Activated T-helper 17 cell treated with anti-CD3 and anti-CD28 coated beads, Interleukin-2, amount 50 U/mL, for 72 hours (primary cell): ENCODE measurements around the gene PM20D1. TPM values are rescaled to one million over a fixed set of nuclear protein-coding genes. Genes with fewer than 3 reads are reported as not detected.
"Not testable (repeated sequence)": the region's sequence is repeated elsewhere in the genome, so short reads cannot be mapped to it uniquely, and the experiment has no call there.

Experiments
- ATAC-seq: fragments of 150-1000 bp; cut with Tn5 transposase; replicated peaks from 2 replicates; pipeline ENCODE4 v1.10.0; 2021; ENCODE audit warnings: mild to moderate bottlenecking, moderate library complexity
- H3K27ac Mint-ChIP-seq: one replicate; pipeline ENCODE4 v1.8.0; 2022; ENCODE audit warnings: mixed read lengths
- H3K27me3 Mint-ChIP-seq: one replicate; pipeline ENCODE4 v1.8.0; 2022; ENCODE audit warnings: mixed read lengths
- H3K36me3 Mint-ChIP-seq: one replicate; pipeline ENCODE4 v1.8.0; 2022; ENCODE audit warnings: low read depth, mild to moderate bottlenecking, mixed read lengths
- H3K4me1 Mint-ChIP-seq: one replicate; pipeline ENCODE4 v1.8.0; 2022; ENCODE audit warnings: mixed read lengths
- H3K4me3 Mint-ChIP-seq: one replicate; pipeline ENCODE4 v1.8.0; 2022; ENCODE audit warnings: mild to moderate bottlenecking, mixed read lengths
- H3K9me3 Mint-ChIP-seq: one replicate; pipeline ENCODE4 v1.8.0; 2022; ENCODE audit warnings: mixed read lengths
- total RNA-seq, 2 donors: library from RNA; stranded (reverse); gene quantifications; one replicate each; pipeline ENCODE4 v1.2.3, GENCODE V29; 2022

PM20D1 gene
- total RNA-seq: under 1 TPM; 0.32 TPM

DNA sequence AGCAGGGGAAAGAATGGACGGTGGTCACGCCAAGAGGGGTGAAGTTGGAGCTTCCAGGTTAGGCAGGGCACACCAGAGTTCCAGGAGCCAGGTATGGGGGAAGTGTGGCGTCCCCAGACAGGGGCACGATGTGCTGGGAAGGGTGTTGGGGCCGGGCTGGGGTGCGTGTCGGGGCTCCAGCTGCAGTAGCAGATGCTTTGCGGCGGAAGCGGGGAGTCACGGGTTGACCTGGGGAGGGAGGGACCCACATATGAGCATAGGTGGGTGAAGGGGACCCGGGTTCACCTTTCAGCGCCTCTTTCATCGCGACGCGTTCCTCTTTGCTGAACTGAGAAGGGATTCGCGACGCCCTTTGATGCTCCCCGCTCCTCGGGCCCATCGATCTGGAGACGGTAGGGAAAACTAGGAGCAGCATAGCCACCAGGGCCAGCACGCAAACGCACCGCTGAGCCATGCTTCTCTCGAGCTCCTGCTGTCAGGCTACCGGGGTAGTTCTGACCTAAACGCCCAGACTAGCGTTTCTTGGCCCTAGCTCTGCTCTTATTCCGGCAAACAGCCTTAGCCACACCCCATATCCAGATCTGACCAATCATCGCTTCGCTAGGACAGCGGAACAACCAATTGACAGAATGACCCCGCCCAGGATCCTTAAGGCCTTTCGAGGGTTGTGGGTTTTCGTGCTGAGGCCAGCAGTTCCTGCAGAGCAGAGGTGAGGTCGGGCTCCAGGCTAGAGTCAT, at the start of gene PM20D1:
PM20D1 (minus strand) TSS at position 514 of the 737 bp plus-strand sequence; CDS start at position 454, 60 bp downstream.
- H3K4me3 Mint-ChIP-seq: peak within 1 kb of the TSS; percentile 80

DNA sequence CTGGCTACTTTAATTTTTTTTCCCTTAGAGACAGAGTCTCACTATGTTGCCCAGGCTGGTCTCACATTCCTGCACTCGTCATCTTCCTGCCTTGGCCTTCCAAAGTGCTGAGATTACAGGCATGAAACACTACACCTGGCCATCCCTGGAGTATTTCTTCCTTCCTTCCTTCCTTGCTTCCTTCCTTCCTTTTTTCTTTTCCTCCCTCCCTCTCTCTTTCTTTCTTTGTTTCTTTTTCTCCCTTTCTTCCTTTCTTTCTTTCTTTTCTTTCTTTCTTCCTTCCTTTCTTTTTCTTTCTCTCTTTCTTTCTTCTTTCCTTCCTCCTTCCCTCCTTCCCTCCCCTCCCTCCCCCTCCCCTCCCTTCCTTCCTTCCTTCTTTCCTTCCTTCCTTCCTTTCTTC, 46.4 kb upstream of the PM20D1 start:
- no peaks in the 10 kb centered on the region for H3K4me1 Mint-ChIP-seq
- no peak for ATAC-seq
- H3K27me3 Mint-ChIP-seq: peaks cover 8% of the 10 kb centered on the region
- H3K9me3 Mint-ChIP-seq: peaks cover 15% of the 10 kb centered on the region
- no peak overlapping the region for H3K4me3 Mint-ChIP-seq
- H3K36me3 Mint-ChIP-seq: peaks cover 6% of the 10 kb centered on the region
- H3K27ac Mint-ChIP-seq: no peak overlapping the region

More for the DNA sequence above, at the start of gene PM20D1:
- Mint-ChIP-seq H3K27me3 (no peaks in the 10 kb centered on the region), H3K4me1 (peaks cover 5% of the 10 kb centered on the region), H3K27ac (peak within 1 kb of the TSS; percentile 72), H3K9me3 (no peaks in the 10 kb centered on the region), H3K36me3 (no peaks in the 10 kb centered on the region)
- peak; percentile 99 for ATAC-seq

DNA sequence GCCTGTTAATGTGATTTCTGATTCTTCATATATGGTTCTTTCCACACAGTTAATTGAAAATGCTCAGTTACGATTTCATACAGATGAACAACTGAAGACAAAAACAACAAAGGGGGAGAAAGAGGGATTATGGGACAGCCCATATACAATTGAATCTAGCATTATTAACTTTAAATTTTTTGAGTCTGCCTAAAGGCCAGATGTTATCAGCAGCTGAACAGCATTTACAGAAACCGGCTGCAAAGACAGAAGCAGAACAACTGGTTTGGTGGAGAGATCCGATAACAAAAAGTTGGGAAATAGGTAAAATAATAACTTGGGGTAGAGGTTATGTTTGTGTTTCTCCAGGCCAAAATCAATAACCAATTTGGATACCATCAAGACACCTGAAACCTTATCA, 44.2 kb upstream of the PM20D1 start:
- H3K9me3 Mint-ChIP-seq: peaks cover 18% of the 10 kb centered on the region
- not testable (repeated sequence) for ATAC-seq, H3K4me3 Mint-ChIP-seq, H3K27me3 Mint-ChIP-seq, H3K4me1 Mint-ChIP-seq, H3K36me3 Mint-ChIP-seq, H3K27ac Mint-ChIP-seq

DNA sequence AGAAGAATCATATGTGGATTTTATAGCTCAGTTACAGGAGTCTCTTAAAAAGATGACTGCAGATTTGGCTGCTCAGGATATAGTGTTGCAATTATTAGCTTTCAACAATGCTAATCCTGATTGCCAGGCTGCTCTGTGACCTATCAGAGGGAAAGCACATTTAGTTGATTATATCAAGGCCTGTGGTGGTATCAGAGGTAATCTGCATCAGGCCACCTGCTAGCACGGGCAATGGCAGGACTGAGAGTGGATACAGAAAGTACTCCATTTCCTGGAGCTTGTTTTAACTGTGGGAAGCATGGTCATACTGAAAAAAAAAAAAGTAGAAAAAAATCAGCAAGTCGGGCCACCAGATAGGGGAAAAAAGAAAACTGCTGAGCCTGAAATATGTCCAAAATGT, 42.2 kb upstream of the PM20D1 start:
- not testable (repeated sequence) for H3K27me3 Mint-ChIP-seq, ATAC-seq, H3K4me3 Mint-ChIP-seq, H3K4me1 Mint-ChIP-seq, H3K36me3 Mint-ChIP-seq, H3K27ac Mint-ChIP-seq
- peaks cover 22% of the 10 kb centered on the region for H3K9me3 Mint-ChIP-seq

GRCh38 chr1:205891481-205891880, 41.5 kb upstream of the PM20D1 start:
- not testable (repeated sequence) for ATAC-seq, H3K36me3 Mint-ChIP-seq, H3K27me3 Mint-ChIP-seq, H3K4me3 Mint-ChIP-seq, H3K4me1 Mint-ChIP-seq, H3K27ac Mint-ChIP-seq
- peaks cover 22% of the 10 kb centered on the region for H3K9me3 Mint-ChIP-seq

GRCh38 chr1:205890631-205891030, 40.7 kb upstream of the PM20D1 start:
- peaks cover 18% of the 10 kb centered on the region for H3K9me3 Mint-ChIP-seq
- H3K36me3 Mint-ChIP-seq, H3K4me1 Mint-ChIP-seq, H3K27me3 Mint-ChIP-seq, H3K27ac Mint-ChIP-seq, ATAC-seq, H3K4me3 Mint-ChIP-seq: not testable (repeated sequence)

- H3K9me3 Mint-ChIP-seq: peaks cover 14% of the 10 kb centered on the region
- not testable (repeated sequence) for H3K4me1 Mint-ChIP-seq, H3K27ac Mint-ChIP-seq, H3K36me3 Mint-ChIP-seq, ATAC-seq, H3K4me3 Mint-ChIP-seq, H3K27me3 Mint-ChIP-seq
These were observed 39.8 kb upstream of the PM20D1 start for GRCh38 chr1:205889706-205890105.

DNA sequence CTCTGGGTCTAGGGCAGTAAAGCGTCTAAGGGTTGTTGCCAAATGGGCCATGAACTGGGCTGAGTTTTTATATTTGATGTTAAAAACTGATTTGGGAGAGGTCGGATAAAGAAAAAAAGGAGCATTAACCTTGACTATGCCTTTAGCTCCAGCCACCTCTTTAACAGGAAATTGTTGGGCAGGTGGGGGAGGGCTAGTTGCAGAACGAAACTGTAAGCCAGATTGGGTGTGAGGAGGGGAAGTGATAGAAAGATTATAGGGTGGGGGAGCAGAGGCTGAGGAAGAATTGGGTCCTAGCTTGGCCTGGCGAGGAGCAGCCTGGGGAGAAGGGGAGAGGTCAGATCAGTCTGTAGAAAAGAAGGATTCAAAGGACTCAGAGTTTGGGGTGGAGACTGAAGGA, 39.1 kb upstream of the PM20D1 start:
- not testable (repeated sequence) for H3K36me3 Mint-ChIP-seq, H3K27ac Mint-ChIP-seq, H3K27me3 Mint-ChIP-seq, ATAC-seq, H3K9me3 Mint-ChIP-seq, H3K4me1 Mint-ChIP-seq, H3K4me3 Mint-ChIP-seq

- no peaks in the 10 kb centered on the region for H3K36me3 Mint-ChIP-seq
- peaks cover 7% of the 10 kb centered on the region for H3K9me3 Mint-ChIP-seq
- no peak overlapping the region for H3K27ac Mint-ChIP-seq
- no peaks in the 10 kb centered on the region for H3K4me1 Mint-ChIP-seq
- H3K4me3 Mint-ChIP-seq: no peak overlapping the region
- no peak for ATAC-seq
- H3K27me3 Mint-ChIP-seq: no peaks in the 10 kb centered on the region
These were observed 33.9 kb upstream of the PM20D1 start for GRCh38 chr1:205883792-205884191.

- Mint-ChIP-seq H3K27me3 (no peaks in the 10 kb centered on the region), H3K4me1 (no peaks in the 10 kb centered on the region), H3K36me3 (no peaks in the 10 kb centered on the region), H3K9me3 (peaks cover 15% of the 10 kb centered on the region), H3K4me3 (no peak overlapping the region), H3K27ac (no peak overlapping the region)
- ATAC-seq: no peak
These were observed 31.0 kb upstream of the PM20D1 start for GRCh38 chr1:205880923-205881322.

DNA sequence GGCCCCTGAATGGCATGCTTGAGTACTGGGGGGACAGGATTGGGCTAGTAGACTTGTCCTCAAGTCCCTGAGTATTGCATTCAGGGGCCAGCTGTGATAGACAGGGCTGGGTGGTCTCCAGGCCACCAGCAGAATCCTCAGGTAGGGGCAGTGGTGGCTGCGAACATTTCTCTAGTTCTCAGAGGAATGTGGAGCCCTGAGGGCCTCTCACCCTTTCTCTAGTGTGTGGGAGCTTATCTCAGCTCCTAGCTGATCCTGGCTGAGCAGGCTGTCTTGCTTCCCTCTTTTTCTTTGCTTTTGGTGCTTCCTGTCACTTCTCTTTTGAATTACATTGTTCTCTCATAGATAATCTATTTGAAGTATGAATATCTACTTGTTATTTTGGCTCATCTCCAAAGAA, 30.0 kb upstream of the PM20D1 start:
- Mint-ChIP-seq H3K9me3 (peaks cover 15% of the 10 kb centered on the region), H3K4me1 (no peaks in the 10 kb centered on the region), H3K27ac (no peak overlapping the region), H3K4me3 (no peak overlapping the region), H3K36me3 (no peaks in the 10 kb centered on the region), H3K27me3 (no peaks in the 10 kb centered on the region)
- ATAC-seq: no peak

DNA sequence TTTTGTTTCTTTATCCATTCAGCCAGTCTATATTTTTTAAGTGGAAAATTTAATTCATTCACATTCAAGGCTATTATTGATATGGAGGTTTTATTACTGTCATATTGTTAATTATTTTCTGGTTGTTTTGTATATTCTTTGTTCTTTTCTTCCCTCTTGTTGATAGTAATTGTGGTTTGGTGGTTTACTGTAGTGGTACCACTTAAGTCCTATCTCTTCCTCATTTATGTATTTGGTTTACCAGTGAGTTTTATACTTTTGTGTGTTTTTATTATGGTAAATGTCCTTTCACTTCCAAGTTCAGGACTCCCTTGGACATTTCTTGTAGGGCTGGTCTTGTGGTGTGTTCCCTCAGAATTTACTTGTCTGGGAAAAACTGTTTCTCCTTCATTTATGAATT, 28.1 kb upstream of the PM20D1 start:
- H3K27me3 Mint-ChIP-seq: no peaks in the 10 kb centered on the region
- ATAC-seq: no peak
- H3K4me1 Mint-ChIP-seq: no peaks in the 10 kb centered on the region
- H3K36me3 Mint-ChIP-seq: no peaks in the 10 kb centered on the region
- H3K27ac Mint-ChIP-seq: no peak overlapping the region
- no peak overlapping the region for H3K4me3 Mint-ChIP-seq
- H3K9me3 Mint-ChIP-seq: peaks cover 15% of the 10 kb centered on the region

DNA sequence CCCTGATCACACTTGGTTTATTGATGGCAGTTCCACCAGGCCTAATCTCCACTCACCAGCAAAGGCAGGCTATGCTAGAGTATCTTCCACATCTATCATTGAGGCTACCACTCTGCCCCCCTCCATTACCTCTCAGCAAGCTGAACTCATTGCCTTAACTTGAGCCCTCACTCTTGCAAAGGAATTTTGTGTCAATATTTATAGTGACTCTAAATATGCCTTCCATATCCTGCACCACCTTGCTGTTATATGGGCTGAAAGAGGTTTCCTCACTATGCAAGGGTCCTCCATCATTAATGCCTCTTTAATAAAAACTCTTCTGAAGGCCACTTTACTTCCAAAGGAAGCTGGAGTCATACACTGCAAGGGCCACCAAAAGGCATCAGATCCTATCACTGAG, 23.2 kb upstream of the PM20D1 start:
- not testable (repeated sequence) for H3K4me3 Mint-ChIP-seq, ATAC-seq, H3K27me3 Mint-ChIP-seq, H3K27ac Mint-ChIP-seq, H3K36me3 Mint-ChIP-seq, H3K4me1 Mint-ChIP-seq, H3K9me3 Mint-ChIP-seq

DNA sequence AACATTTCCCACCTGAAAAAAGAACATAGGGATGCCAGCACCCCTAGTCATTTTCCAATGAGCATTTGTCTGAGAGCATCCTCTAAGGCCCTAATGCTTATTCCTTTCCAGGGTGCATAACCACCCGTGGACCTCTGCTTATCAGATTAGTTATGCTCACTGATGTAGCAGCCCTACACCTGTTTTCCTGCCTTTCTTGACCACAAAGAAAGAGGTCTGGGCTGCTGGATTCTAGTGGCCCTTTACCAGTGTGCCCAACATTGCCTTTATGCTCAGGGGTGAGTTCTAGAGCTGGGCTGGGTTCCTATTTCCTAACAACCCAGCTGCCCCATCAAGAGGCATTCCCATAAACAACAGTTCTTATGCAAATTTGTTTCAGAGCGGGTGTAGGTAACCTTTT, 20.3 kb upstream of the PM20D1 start:
- ATAC-seq: no peak
- Mint-ChIP-seq H3K27ac (no peak overlapping the region), H3K4me3 (no peak overlapping the region), H3K27me3 (no peaks in the 10 kb centered on the region), H3K9me3 (no peaks in the 10 kb centered on the region), H3K4me1 (no peaks in the 10 kb centered on the region), H3K36me3 (no peaks in the 10 kb centered on the region)

GRCh38 chr1:205861540-205861939, 11.6 kb upstream of the PM20D1 start:
- Mint-ChIP-seq H3K27me3 (no peaks in the 10 kb centered on the region), H3K27ac (no peak overlapping the region), H3K4me3 (no peak overlapping the region), H3K36me3 (no peaks in the 10 kb centered on the region), H3K9me3 (peaks cover 5% of the 10 kb centered on the region), H3K4me1 (no peaks in the 10 kb centered on the region)
- ATAC-seq: no peak
